Tibial artery (tissue), 4 donors: ENCODE results near the gene SLC49A4.

Experiments
- DNase-seq, 2 donors: peaks; one replicate each; pipeline ENCODE4 v3.0.0-alpha.2; 2019
- H3K27ac ChIP-seq, 2 donors: fragments of 200-600 bp; sonication (generic) in 1 of 2; 1 replicate in 1 of 2; 2 replicates in 1 of 2; pipeline ENCODE4 v1.5.1; 2018 to 2019; ENCODE audit warnings: mild to moderate bottlenecking in 1 of 2
- H3K27me3 ChIP-seq, 2 donors: fragments of 200-600 bp; sonication (generic) in 1 of 2; one replicate each; pipeline versions ENCODE4 v1.5.1 to v1.6.0; 2016 to 2019
- H3K36me3 ChIP-seq, 3 donors: fragments of 200-600 bp; sonication (generic) in 2 of 3; one replicate each; pipeline ENCODE4 v1.5.1; 2016 to 2019; ENCODE audit warnings: mild to moderate bottlenecking in 2 of 3
- H3K4me1 ChIP-seq, 4 donors: fragments of 200-600 bp; sonication (generic) in 2 of 4; 1 replicate in 3 of 4; 2 replicates in 1 of 4; pipeline ENCODE4 v1.5.1; 2016 to 2019
- H3K4me3 ChIP-seq, 2 donors: fragments of 200-600 bp; sonication (generic) in 1 of 2; 1 replicate in 1 of 2; 2 replicates in 1 of 2; pipeline ENCODE4 v1.5.1; 2018 to 2019; ENCODE audit warnings: mild to moderate bottlenecking in 2 of 2
- H3K9me3 ChIP-seq, 3 donors: fragments of 200-600 bp; sonication (generic) in 1 of 3; one replicate each; pipeline ENCODE4 v1.5.1; 2016 to 2019
- intact Hi-C: fragments of 100-400 bp; cut with DNase I; formaldehyde crosslinking; loops from one replicate; pipeline ENCODE4 v1.15.0; 2023; ENCODE audit warnings: low total_unique reads
- TF ChIP-seq, protein P1 (sequence below), 2 experiments: fragments of 200-600 bp in 1 of 2; fragments of 450-650 bp in 1 of 2; IDR thresholded peaks; one replicate each; pipeline ENCODE4 v1.5.1; 2017 to 2019; ENCODE audit warnings: antibody characterized with exemption in 2 of 2, mild to moderate bottlenecking in 1 of 2, moderate library complexity in 1 of 2

SLC49A4 gene

DNA sequence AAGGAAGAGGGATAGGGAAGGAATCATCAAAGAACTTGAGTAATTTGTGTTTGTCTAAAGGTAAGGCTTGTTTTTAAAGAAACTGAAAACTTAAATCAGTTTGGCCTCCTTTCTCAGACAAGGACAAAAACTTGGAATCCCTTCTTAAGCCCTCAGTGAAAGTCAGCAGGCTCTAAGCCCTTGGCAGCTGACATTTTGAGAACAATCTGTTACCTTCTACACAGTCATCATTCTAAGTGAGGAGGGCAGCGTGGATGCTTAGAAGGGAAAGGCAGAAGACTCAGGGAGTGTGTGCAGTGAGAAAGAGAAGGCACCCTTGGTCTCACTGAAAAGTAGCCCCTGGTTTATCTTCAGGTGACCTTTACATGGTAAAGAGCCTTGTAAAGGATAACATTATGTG is 12.1 kb upstream of the SLC49A4 start:
- Histone ChIP-seq H3K4me3 (no peak overlapping the region), H3K9me3 (no peaks in the 10 kb centered on the region), H3K27me3 (no peaks in the 10 kb centered on the region), H3K27ac (no peak overlapping the region), H3K4me1 (no peaks in the 10 kb centered on the region), H3K36me3 (no peaks in the 10 kb centered on the region)
- TF ChIP-seq, protein P1, sequence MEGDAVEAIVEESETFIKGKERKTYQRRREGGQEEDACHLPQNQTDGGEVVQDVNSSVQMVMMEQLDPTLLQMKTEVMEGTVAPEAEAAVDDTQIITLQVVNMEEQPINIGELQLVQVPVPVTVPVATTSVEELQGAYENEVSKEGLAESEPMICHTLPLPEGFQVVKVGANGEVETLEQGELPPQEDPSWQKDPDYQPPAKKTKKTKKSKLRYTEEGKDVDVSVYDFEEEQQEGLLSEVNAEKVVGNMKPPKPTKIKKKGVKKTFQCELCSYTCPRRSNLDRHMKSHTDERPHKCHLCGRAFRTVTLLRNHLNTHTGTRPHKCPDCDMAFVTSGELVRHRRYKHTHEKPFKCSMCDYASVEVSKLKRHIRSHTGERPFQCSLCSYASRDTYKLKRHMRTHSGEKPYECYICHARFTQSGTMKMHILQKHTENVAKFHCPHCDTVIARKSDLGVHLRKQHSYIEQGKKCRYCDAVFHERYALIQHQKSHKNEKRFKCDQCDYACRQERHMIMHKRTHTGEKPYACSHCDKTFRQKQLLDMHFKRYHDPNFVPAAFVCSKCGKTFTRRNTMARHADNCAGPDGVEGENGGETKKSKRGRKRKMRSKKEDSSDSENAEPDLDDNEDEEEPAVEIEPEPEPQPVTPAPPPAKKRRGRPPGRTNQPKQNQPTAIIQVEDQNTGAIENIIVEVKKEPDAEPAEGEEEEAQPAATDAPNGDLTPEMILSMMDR (IDR thresholded peaks at IDR 0.05) = no peak
- DNase-seq = no peak
- intact Hi-C loops = no loop called here

DNA sequence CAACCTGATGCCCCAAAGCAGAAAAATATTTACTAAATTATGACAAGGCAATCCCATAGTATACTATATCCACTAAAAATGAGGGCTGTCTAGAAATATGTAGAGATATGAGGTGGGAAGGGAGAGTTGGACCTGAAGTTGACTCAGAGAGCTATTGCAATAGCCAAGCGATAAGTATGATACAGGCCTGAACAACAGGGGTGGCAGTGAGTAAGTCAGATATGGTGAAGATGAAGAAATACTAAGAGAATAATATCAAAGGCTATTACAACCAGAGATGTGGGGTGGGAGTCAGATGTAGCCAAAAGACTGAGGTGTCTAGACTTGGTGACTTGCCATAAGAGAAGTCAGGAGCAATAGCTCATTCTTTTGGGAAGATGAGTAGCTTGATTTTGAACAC is 10.4 kb upstream of the SLC49A4 start:
- no peaks in the 10 kb centered on the region for H3K36me3 ChIP-seq
- intact Hi-C loops = no loop called here

DNA sequence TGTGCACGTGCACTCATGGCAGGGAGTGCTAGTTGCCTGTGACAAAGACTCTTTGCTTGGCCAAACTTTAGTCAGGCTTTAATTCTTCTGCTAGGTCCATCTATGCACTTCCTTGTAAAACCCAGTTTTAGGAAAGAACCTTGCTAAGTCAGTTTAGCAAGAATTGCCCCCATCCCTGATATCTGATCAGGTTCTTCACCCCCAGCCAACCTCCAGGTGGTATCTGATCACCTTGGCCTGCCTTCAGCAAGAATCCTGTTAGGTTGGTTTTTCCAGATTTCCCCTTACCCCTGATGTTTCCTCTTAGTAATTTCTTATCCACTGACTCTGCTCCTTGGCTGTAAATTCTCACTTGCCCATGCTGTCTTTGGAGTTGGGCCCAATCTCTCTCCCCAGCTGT is 9.6 kb upstream of the SLC49A4 start:
- no peaks in the 10 kb centered on the region for H3K36me3 ChIP-seq
- TF ChIP-seq, protein P1 (IDR thresholded peaks at IDR 0.05) = no peak
- H3K27ac ChIP-seq = no peak overlapping the region
- no peak for DNase-seq
- no peaks in the 10 kb centered on the region for H3K4me1 ChIP-seq
- H3K4me3 ChIP-seq = no peak overlapping the region
- H3K27me3 ChIP-seq = no peaks in the 10 kb centered on the region
- intact Hi-C loops = no loop called here
- H3K9me3 ChIP-seq = no peaks in the 10 kb centered on the region

More for the DNA sequence above, 10.4 kb upstream of the SLC49A4 start:
- TF ChIP-seq, protein P1 (IDR thresholded peaks at IDR 0.05) = no peak
- H3K27me3 ChIP-seq = no peaks in the 10 kb centered on the region
- H3K9me3 ChIP-seq = no peaks in the 10 kb centered on the region
- no peak overlapping the region for H3K27ac ChIP-seq
- H3K4me1 ChIP-seq = no peaks in the 10 kb centered on the region
- no peak overlapping the region for H3K4me3 ChIP-seq
- DNase-seq = no peak

DNA sequence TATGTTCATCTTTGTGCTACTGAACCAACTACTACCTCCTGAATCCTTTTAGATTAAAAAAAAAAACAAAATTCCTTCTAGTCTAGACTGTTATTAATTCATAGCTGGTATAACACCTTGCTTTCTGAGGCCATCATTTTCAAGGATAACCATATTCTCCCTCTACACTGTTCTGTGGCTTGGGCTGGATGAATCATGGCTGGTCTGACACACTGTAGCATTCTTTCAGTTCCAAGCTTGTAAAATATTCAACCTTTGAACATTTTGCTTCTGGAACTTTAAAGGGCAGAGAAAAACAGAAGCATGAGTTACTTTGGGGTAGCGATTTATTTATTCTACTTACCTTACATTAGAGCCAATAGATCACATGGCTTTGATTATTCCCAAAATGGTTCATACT is 8.8 kb upstream of the SLC49A4 start:
- H3K4me3 ChIP-seq = no peak overlapping the region
- H3K9me3 ChIP-seq = no peaks in the 10 kb centered on the region
- H3K27ac ChIP-seq = no peak overlapping the region
- TF ChIP-seq, protein P1 (IDR thresholded peaks at IDR 0.05) = no peak
- no peak for DNase-seq
- intact Hi-C loops = no loop called here
- H3K27me3 ChIP-seq = no peaks in the 10 kb centered on the region
- no peaks in the 10 kb centered on the region for H3K36me3 ChIP-seq
- no peaks in the 10 kb centered on the region for H3K4me1 ChIP-seq

DNA sequence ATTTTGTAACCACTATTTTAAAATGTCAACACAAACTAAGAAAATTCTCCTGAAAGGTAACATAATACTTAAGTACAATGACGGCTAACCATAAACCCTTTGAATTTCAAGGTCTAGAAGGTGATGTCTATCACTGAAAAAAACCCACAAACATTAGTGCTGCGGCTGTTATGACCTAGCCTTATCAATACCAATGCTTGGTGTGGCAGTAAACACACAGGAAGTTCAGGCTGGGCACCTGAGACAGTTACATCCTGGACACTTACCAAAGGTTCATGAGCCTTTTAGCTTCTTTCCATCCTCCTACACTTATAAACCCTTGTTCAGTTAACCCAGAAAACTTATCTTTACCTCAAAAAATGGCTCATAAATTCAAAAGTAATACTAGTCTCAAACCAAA is 7.0 kb upstream of the SLC49A4 start:
- TF ChIP-seq, protein P1 (IDR thresholded peaks at IDR 0.05) = no peak
- H3K9me3 ChIP-seq = no peaks in the 10 kb centered on the region
- no peaks in the 10 kb centered on the region for H3K36me3 ChIP-seq
- H3K4me3 ChIP-seq = no peak overlapping the region
- H3K27ac ChIP-seq = no peak overlapping the region
- intact Hi-C loops = no loop called here
- H3K27me3 ChIP-seq = no peaks in the 10 kb centered on the region
- DNase-seq = no peak
- H3K4me1 ChIP-seq = peaks cover 0 to 2% (median under 1%) of the 10 kb centered on the region in 4 donors
